ENCODE measurements around the gene EHBP1.
A peak's percentile ranks its signal among the peaks of the same experiment; 100 is the strongest.
"Not testable (repeated sequence)": the region's sequence is repeated elsewhere in the genome, so short reads cannot be mapped to it uniquely, and the experiment has no call there.

Gene EHBP1

DNA sequence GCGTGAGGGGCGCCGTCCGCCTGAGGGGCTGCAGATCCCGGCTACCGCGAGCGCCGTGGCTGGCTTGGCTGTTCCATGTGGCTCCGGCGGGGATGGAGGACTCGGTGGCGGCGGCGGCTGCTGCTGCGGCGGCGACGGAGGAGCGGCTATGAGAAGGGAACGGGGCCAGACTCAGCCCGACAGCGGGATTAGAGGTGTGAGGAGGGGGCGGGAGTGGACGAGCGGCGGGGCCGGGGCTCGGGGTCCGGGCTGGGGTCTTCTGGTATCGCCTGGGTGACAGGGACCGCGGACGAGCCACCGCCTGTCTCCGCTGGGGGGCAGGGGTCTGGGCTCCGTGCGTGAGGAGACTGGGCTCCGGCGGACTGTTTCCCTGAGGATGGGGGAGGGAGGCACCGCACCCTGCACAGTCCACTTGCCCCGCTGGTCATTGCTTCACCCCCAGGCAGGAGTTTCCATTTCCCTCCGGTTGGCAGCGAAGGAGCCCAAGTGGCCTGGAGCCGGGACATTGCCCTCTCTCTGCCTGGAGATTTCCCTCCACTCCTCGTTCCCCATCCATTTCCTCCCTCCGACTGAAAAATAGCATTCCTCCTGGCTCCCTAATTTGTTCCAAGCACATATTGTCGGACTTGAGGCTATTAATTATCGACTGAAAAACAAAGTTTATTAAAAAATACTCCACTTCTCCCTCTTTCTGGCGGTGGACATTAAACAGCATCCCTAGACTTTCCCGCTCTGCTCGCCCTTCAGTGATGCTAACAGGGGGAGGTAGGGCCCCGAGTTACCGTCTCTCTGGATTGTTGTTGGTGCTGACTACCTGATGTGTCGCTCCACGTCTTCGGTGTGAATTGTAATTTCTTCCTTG lies 577 bp downstream of the EHBP1 start:
- peak; percentile 32 for DNase-seq

DNA sequence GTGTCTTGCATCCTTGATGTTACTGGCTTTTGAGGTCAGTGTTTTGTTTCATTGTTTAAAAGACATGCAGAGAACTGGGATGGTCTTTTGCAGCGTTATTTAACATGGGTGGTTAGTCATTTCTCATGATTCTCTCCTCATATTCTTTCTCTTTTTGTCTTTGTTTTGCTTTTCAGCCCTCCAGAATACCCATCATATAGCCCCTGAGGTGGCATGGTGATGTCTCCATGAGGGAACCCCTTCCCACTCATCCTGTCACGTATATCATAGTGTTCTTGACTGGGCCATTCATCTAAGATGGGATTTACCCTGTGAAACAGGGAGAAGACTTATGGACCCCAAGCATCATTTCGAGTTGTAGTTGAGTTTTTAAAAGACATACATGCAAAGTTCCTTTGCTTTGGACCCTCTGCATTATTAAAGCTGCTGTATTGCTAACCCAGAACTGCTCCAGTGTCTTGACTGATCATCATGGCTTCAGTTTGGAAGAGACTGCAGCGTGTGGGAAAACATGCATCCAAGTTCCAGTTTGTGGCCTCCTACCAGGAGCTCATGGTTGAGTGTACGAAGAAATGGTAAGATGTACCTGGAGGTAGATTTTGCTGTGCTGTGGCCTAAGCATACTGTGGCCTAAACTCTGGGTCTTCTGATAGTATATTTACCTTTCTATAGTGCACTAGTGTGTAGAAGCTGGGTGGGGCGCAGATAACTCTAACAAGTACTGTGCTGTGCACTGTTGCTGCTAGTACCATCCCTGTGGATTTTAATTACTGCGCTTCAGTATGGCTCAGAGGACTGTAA lies 1.4 kb downstream of the EHBP1 start:
- peak; percentile 9 for DNase-seq

DNA sequence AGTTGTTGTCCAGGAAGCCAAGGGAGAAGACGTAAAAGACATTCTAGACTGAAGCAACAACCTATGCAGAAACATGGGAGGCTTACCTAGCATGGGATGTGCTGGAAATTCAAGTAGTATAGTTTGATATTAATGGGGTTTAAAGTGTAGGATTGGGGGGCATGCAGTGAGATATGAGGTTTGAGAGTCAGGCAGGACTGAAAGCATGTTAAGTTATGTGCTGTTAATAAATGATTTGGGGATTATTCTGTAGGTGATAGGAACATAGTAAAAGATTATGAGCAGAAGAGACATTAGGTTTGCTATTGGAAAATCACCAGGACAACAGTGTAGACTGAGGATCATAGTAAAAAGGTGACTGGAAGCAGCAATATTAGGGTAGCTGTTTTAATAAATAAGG lies 3.2 kb downstream of the EHBP1 start:
- DNase-seq: no peak

DNA sequence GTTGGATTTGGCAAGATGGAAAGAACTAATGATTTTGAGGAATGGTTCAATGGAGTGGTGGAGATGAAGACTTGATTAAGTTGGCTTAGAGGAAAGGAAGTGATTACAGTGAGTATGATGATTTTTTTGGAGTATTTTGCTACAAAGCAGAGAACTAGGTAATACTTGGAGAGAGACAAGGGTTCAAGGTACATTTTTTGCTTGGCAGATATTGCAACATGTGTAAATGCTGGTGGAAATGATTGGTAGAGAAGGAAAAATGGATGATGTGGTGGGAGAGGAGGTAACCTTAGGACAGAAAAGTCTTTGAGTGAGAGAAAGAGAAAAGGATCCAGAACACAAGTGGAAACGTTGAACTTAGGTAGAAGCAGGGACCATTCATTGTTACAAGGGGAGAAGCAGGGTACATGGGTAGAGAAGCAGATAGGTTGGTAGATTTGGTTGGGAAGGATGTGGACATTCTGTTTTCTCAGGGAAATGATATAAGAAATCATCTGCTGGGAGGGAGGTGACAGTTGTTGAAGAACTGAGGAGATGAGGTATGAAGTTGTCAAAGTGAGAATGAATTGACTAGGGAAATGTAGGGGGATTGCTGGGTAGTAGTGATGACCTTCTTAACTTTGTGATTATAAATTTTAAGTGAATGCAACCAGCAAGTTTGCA lies 6.5 kb downstream of the EHBP1 start:
- DNase-seq: no peak

DNA sequence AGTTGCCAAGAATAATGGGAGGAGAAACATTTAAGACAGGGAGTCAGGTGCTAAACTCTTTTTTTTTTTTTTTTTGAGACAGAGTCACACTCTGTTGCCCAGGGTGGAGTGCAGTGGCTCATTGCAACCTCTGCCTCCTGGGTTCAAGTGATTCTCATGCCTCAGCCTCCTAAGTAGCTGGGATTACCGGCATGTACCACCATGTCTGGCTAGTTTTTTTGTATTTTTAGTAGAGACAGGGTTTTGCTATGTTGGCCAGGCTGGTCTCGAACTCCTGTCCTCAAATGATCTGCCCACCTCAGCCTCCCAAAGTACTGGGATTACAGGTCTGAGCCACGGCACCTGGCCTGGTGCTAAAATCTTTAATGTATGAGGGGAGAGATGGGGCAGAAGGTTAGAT lies 7.7 kb downstream of the EHBP1 start:
- DNase-seq: not testable (repeated sequence)

GRCh38 chr2:62713837-62714236 lies 8.3 kb downstream of the EHBP1 start:
- no peak for DNase-seq

DNA sequence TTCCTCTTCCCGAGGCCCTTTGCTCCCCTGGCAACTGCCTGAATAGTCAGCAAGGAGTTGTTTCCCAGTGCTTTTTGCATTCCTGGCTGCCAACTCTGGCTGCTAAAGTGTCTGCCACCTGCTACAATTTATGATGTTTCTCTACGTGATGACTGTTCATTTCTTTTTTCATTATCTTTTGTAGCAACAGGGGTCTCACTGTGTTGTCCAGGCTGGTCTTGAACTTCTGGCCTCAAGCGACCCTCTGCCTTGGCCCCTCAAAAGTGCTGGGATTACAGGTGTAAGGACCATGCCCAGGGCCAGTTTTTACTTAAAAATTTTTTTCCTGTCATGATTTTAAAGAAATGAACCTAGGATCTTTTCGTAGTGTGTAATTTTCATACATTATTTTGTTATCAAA lies 11.3 kb downstream of the EHBP1 start:
- no peak for DNase-seq

GRCh38 chr2:62717503-62718081 lies 12.1 kb downstream of the EHBP1 start:
- no peak for DNase-seq

GRCh38 chr2:62718225-62718822 lies 12.8 kb downstream of the EHBP1 start:
- DNase-seq: no peak

DNA sequence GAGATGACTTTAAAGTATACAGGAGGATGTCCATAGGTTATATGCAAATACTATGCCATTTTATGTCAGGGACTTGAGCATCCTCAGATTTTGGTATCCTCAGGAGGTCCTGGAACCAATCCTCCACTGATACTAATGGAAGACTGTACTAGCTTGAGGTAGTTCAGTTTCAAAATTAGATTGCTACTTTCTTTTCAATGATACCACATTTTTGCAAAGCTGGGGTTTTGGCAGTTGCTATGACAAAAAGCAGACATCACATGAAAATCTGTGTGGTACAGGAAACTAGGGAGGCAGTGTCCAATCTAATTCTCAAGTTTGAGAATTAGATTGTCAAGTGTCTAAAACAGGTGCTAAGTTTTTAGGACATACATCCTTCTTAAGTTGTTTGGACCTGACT lies 14.2 kb downstream of the EHBP1 start:
- DNase-seq: peak; percentile 3

GRCh38 chr2:62722679-62723078 lies 17.2 kb downstream of the EHBP1 start:
- DNase-seq: no peak

- DNase-seq: no peak
Measured at GRCh38 chr2:62723253-62723652, 17.7 kb downstream of the EHBP1 start.

DNA sequence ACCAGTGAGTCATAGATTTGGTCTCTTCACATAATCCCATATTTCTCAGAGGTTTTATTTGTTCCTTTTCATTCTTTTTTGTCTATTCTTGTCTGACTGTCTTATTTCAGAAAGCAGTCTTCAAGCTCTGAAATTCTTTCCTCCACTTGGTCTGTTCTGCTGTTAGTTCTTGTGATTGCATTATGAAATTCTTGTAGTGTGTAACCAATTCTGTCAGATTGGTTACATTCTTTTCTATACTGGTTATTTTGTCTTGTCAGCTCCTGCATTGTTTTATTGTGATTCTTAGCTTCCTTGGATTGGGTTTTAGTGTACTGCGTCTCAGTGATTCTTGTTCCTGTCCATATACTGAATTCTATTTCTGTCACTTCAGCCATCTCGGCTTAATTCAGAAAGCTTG lies 18.6 kb downstream of the EHBP1 start:
- DNase-seq: no peak

- DNase-seq: peak; percentile 38
Measured at GRCh38 chr2:62724886-62725711, 19.6 kb downstream of the EHBP1 start.

GRCh38 chr2:62725712-62726055 lies 20.2 kb downstream of the EHBP1 start:
- DNase-seq: no peak

- DNase-seq: no peak
Measured at GRCh38 chr2:62727259-62727867, 21.9 kb downstream of the EHBP1 start.

- no peak for DNase-seq
Measured at GRCh38 chr2:62727876-62728566, 22.5 kb downstream of the EHBP1 start.

- DNase-seq: no peak
Measured at GRCh38 chr2:62731275-62731674, 25.8 kb downstream of the EHBP1 start.

DNA sequence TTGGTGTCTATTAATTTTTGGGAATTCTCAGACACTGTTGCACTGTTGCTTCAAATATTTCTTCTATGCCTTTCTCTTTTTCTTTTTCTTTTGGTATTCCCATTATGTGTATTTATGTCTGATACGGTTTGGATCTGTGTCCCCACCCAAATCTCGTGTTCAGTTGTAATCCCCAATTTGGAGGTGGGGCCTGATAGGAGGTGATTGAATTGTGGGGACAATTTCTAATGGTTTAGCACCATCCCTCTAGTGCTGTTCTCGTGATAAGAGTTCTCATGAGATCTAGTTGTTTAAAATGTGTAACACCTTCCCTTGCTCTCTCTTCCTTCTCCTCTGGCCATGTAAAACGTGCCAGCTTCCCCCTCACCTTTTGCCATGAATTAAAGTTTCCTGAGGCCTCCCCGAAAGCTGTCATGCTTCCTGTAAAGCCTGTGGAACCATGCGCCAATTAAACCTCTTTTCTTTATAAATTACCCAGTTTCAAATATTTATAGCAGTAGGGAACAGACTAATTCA lies 26.8 kb downstream of the EHBP1 start:
- DNase-seq: no peak

DNA sequence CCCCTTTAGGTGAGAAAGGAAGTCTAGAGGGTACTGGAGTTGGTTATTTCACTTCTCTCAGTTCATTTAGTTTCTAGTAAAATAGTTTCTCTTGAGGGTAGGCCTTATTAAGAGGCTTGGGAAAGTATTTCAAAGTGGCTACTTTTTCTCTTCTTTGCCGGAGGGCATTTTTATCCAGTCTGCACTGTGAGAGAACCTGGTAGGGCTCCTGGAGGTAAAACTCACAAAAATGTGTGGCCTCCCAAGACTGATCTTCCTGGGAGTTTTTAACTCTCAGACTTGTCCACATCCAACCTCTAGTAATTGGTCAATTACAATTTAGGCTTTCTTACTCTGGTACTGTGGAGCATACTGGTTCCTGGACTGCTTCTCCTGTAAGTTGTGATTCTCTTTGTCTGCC lies 28.0 kb downstream of the EHBP1 start:
- DNase-seq: no peak
